GM10248 (cell line): Measurements from ENCODE around the gene DCPS.
"Not testable (repeated sequence)": the region's sequence is repeated elsewhere in the genome, so short reads cannot be mapped to it uniquely, and the experiment has no call there.

ENCODE experiments used
- CTCF ChIA-PET: fragments of 300-600 bp; sonication (Branson Sonifier 250); formaldehyde crosslinking; extraction: SDS; loops from one replicate; lab custom pipeline; 2021; ENCODE audit warnings: antibody characterized with exemption; lab: Yijun Ruan, JAX
- POLR2A ChIA-PET: fragments of 350-650 bp; sonication (Branson Sonifier 250); formaldehyde crosslinking; extraction: SDS; loops from one replicate; lab custom pipeline; 2020; ENCODE audit warnings: antibody characterized with exemption; lab: Yijun Ruan, JAX
- DNase-seq: peaks from one replicate; pipeline ENCODE4 v3.0.0; 2012; ENCODE audit errors: extremely low spot score
- CTCF ChIP-seq: IDR thresholded peaks from 2 replicates; pipeline ENCODE4 v1.5.1; 2012; ENCODE audit warnings: mild to moderate bottlenecking, low read depth; ENCODE audit errors: extremely low read depth, missing control alignments, control extremely low read depth

Gene DCPS

GRCh38 chr11:126392633-126393013 lies 88.8 kb downstream of the DCPS start:
- ChIA-PET CTCF (no interaction called here), POLR2A (no interaction called here)
- no peak for DNase-seq
- no peak for TF ChIP-seq CTCF

- no peak for DNase-seq
- ChIA-PET POLR2A (no interaction called here), CTCF (no interaction called here)
- TF ChIP-seq CTCF: no peak
Measured at GRCh38 chr11:126393143-126393542, 89.3 kb downstream of the DCPS start.

GRCh38 chr11:126394036-126394435 lies 90.2 kb downstream of the DCPS start:
- ChIA-PET POLR2A (no interaction called here), CTCF (no interaction called here)
- TF ChIP-seq CTCF: no peak
- no peak for DNase-seq

GRCh38 chr11:126394634-126395072 lies 90.8 kb downstream of the DCPS start:
- POLR2A ChIA-PET, DNase-seq, CTCF ChIA-PET: not testable (repeated sequence)
